ENCODE measurements around the gene MZB1. TPM values are rescaled to one million over a fixed set of nuclear protein-coding genes. Genes with fewer than 3 reads are reported as not detected.

The MZB1 gene
- total and polyA plus RNA-seq, 2 of the 13 experiments (the other 11 are each of a cell fraction or from before 2014, with no cell fraction given) = 0.31 to 0.40 TPM

DNA sequence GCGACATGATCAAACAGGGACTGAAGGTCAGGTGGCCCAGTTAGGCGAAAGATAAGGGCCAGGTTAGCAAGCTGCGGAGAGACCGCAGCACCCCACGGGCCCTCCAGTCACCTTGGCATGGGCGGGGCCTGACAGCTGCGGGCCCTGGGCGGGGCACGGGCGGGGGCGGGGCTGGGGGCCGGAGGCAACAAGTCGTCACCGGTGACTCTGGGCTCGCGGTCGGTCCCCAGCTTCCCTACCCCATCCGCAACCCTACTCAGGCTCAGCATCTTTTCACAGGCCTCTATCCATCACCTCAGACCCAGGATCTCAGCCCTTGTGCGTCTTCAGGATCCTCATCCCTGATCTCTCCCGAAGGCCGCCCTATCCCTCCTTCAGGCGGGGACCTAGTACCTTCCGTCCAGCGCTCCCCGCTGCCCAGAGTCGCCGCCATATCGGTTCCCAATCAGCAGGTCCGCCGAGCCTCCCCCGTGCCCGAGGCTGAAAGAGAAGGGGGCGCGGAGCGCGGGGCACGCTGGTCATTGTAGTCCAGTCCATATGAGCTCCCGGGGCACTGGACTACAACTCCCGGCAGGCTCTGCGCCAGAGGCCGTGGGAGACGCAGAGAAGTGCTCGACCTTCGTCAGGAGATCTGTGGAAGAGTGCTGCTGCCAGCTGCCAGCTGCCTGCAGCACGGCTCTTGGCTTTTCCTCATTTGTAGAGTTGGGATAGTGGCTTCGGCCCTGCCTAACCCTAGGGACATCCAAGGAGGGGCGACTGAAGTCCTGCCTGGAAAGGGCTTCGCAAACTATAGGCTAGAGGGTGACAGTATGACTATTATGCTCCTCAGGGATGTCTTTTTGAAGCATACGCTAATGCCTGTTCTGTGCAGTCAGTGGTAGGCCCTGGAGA lies 49.5 kb upstream of the MZB1 start, which contains the start of gene DNAJC18 (continued):
- TF ChIP-seq, protein P1, sequence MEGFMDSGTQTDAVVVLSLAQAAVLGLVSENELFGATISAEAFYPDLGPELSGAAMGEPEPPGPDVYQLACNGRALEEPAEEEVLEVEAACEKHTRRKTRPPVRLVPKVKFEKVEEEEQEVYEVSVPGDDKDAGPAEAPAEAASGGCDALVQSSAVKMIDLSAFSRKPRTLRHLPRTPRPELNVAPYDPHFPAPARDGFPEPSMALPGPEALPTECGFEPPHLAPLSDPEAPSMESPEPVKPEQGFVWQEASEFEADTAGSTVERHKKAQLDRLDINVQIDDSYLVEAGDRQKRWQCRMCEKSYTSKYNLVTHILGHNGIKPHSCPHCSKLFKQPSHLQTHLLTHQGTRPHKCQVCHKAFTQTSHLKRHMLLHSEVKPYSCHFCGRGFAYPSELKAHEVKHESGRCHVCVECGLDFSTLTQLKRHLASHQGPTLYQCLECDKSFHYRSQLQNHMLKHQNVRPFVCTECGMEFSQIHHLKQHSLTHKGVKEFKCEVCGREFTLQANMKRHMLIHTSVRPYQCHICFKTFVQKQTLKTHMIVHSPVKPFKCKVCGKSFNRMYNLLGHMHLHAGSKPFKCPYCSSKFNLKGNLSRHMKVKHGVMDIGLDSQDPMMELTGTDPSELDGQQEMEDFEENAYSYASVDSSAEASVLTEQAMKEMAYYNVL (CRISPR knock-in tag; IDR thresholded peaks at IDR 0.05; ENCODE audit: borderline replicate concordance) = peak; percentile 60; the same call in 1 of the 2 replicates
- TF ChIP-seq, protein P2, sequence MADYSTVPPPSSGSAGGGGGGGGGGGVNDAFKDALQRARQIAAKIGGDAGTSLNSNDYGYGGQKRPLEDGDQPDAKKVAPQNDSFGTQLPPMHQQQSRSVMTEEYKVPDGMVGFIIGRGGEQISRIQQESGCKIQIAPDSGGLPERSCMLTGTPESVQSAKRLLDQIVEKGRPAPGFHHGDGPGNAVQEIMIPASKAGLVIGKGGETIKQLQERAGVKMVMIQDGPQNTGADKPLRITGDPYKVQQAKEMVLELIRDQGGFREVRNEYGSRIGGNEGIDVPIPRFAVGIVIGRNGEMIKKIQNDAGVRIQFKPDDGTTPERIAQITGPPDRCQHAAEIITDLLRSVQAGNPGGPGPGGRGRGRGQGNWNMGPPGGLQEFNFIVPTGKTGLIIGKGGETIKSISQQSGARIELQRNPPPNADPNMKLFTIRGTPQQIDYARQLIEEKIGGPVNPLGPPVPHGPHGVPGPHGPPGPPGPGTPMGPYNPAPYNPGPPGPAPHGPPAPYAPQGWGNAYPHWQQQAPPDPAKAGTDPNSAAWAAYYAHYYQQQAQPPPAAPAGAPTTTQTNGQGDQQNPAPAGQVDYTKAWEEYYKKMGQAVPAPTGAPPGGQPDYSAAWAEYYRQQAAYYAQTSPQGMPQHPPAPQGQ (CRISPR knock-in tag; IDR thresholded peaks at IDR 0.05; ENCODE audit: borderline replicate concordance) = no peak
- no peak for TF ChIP-seq NCOA1 (CRISPR knock-in tag; IDR thresholded peaks at IDR 0.05)

DNA sequence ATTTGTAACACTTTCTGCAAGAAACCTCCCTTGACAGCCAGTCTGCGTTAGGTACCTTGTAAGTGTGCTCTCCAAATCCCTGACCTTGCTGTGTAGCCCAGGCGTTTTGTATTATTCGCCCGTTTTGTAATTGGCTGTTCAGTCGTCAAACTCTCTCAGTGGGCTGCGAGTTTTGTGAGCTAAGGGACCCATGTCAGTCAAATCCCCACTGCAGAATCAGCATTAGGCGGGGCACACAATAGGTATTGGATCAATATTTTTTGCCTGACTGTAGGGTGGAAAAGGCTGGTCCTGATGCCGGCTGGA lies 48.9 kb upstream of the MZB1 start:
- H2AFZ ChIP-seq (ENCODE audit: low read length) = peak overlapping the region; percentile 54
- no TSS peak for BruUV-seq (replicated peaks)
- TF ChIP-seq ZNF207 (IDR thresholded peaks at IDR 0.05; ENCODE audit: borderline replicate concordance) = no peak
- TF ChIP-seq SMC3 (IDR thresholded peaks at IDR 0.05; ENCODE audit: low read length) = no peak
- 0 out of 2 replicates have a peak, but pooled peaks have one; percentile 3 for TF ChIP-seq GZF1 (CRISPR knock-in tag; IDR thresholded peaks at IDR 0.05)
- TF ChIP-seq, protein P3, sequence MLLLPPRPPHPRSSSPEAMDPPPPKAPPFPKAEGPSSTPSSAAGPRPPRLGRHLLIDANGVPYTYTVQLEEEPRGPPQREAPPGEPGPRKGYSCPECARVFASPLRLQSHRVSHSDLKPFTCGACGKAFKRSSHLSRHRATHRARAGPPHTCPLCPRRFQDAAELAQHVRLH (CRISPR knock-in tag; IDR thresholded peaks at IDR 0.05; ENCODE audit: borderline replicate concordance, low read depth) = no peak
- no peak for TF ChIP-seq ZNF792 (CRISPR knock-in tag; IDR thresholded peaks at IDR 0.05)
- no peak for TF ChIP-seq ZNF431 (CRISPR knock-in tag; IDR thresholded peaks at IDR 0.05; ENCODE audit: borderline replicate concordance, low read depth)
- 0 out of 2 replicates have a peak, but pooled peaks have one; percentile 56 for TF ChIP-seq ZNF451 (CRISPR knock-in tag; IDR thresholded peaks at IDR 0.05)
- TF ChIP-seq NFYB (CRISPR knock-in tag; IDR thresholded peaks at IDR 0.05) = no peak
- TF ChIP-seq ZSCAN31 (CRISPR knock-in tag; IDR thresholded peaks at IDR 0.05; ENCODE audit: low read depth) = no peak
- TF ChIP-seq WIZ (CRISPR knock-in tag; IDR thresholded peaks at IDR 0.05) = no peak
- peak; percentile 70; the same call in 1 of the 2 replicates for TF ChIP-seq ONECUT2 (CRISPR knock-in tag; IDR thresholded peaks at IDR 0.05)
- no peak for TF ChIP-seq TCF7L2 (IDR thresholded peaks at IDR 0.05; ENCODE audit: low read depth, low read length)
- TF ChIP-seq, protein P4, sequence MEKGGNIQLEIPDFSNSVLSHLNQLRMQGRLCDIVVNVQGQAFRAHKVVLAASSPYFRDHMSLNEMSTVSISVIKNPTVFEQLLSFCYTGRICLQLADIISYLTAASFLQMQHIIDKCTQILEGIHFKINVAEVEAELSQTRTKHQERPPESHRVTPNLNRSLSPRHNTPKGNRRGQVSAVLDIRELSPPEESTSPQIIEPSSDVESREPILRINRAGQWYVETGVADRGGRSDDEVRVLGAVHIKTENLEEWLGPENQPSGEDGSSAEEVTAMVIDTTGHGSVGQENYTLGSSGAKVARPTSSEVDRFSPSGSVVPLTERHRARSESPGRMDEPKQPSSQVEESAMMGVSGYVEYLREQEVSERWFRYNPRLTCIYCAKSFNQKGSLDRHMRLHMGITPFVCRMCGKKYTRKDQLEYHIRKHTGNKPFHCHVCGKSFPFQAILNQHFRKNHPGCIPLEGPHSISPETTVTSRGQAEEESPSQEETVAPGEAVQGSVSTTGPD (CRISPR knock-in tag; IDR thresholded peaks at IDR 0.05) = no peak
- no peak for TF ChIP-seq REPIN1 (CRISPR knock-in tag; IDR thresholded peaks at IDR 0.05; ENCODE audit: borderline replicate concordance, low read depth)

More for the DNA sequence above, 48.9 kb upstream of the MZB1 start:
- 19% methylated on average over 7 of the region's 8 CpGs for WGBS (ENCODE audit: low lambda C conversion rate)
- Histone ChIP-seq H3K79me2 (ENCODE audit: insufficient read depth, low read length) (no peaks in the 10 kb centered on the region), H3K27ac (ENCODE audit: extremely low read length, insufficient read depth, low read length) (peak overlapping the region; percentile 6), H3K4me2 (ENCODE audit: low read depth, low read length) (peak overlapping the region; percentile 94), H4K20me1 (ENCODE audit: insufficient read depth, low read length) (no peaks in the 10 kb centered on the region), H3K4me3 (replicated peaks in 1 of 3; ENCODE audit: insufficient read depth in 1 of 3, low read depth in 2 of 3, low read length in 3 of 3) (peak overlapping the region; percentile 89 to 98 (median 89)), H3K27me3 (ENCODE audit: control insufficient read depth in 1 of 2, insufficient read depth in 2 of 2, low read length in 2 of 2) (0 out of 5 replicates have a peak, but pooled peaks cover 0 to 5% of the 10 kb centered on the region in 2 experiments), H3K9ac (ENCODE audit: insufficient read depth, low read depth, low read length) (peak overlapping the region; percentile 49), H3K4me1 (ENCODE audit: insufficient read depth, low read length) (peaks cover 15% of the 10 kb centered on the region), H3K9me3 (ENCODE audit: low read length) (no peaks in the 10 kb centered on the region), H3K36me3 (replicated peaks in 1 of 2; ENCODE audit: control insufficient read depth in 1 of 2, insufficient read depth in 2 of 2, low read length in 2 of 2) (no peaks in the 10 kb centered on the region)
- no peak for DNase-seq (ENCODE audit: low spot score)
- ATAC-seq = no peak
- in situ Hi-C loops (cut with HindIII; ENCODE audit: extremely low pct_ligation_motif_present, low pct_unique_long_range_greater_than_20kb) = no loop called here
- POLR2A ChIA-PET = interaction anchor here (0.8 to 2.4 kb wide), 19 partner anchors 8 to 145 kb away, joined by 3 to 52 read pairs (median 4); partner anchors contain the start of genes MATR3, SPATA24, STING1 and UBE2D2
- CTCF ChIA-PET (ENCODE audit: low intra/inter-chr PET ratio, low total read pairs) = no interaction called here
- FAIRE-seq = no peak
- intact Hi-C loops (cut with micrococcal nuclease; ENCODE audit: unreplicated experiment) = loop anchor here (5.0 to 10.0 kb wide), 2 partner anchors 64 to 306 kb away; no protein-coding TSS in a partner anchor
